NCI-H1092 (cell line): ENCODE data around the gene ZNF521.

ENCODE experiments used
- DNase-seq: peaks from one replicate; lab custom pipeline; 2025; lab: John Stamatoyannopoulos, UW

ZNF521 gene

GRCh38 chr18:25351777-25352628 lies at the start of gene ZNF521:
TSS of gene ZNF521 (minus strand) at chr18:25352166. CDS start at chr18:25350946, 1,220 bp downstream.
- DNase-seq, result peak; percentile 72

- DNase-seq, result no peak
Measured at GRCh38 chr18:25399554-25399953, 47.6 kb upstream of the ZNF521 start.

DNA sequence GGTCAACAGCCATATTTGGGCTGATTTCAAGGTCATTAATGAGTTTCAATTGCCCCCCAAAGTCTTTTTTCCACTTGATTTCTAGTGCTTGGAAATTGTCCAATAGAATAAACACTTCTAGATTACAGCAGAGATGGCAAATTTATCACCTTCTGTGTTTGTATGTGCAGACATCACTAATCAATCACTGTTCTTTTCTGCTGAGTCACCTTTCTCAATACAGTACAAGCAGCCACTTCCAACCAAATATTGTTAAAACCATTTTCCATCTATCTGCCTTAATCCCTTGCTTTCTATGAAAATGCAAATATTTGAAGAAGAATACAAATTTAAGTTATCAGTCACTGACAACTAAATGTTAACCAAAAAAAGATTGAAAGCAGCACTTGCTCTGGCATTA lies 40.2 kb upstream of the ZNF521 start:
- no peak for DNase-seq

DNA sequence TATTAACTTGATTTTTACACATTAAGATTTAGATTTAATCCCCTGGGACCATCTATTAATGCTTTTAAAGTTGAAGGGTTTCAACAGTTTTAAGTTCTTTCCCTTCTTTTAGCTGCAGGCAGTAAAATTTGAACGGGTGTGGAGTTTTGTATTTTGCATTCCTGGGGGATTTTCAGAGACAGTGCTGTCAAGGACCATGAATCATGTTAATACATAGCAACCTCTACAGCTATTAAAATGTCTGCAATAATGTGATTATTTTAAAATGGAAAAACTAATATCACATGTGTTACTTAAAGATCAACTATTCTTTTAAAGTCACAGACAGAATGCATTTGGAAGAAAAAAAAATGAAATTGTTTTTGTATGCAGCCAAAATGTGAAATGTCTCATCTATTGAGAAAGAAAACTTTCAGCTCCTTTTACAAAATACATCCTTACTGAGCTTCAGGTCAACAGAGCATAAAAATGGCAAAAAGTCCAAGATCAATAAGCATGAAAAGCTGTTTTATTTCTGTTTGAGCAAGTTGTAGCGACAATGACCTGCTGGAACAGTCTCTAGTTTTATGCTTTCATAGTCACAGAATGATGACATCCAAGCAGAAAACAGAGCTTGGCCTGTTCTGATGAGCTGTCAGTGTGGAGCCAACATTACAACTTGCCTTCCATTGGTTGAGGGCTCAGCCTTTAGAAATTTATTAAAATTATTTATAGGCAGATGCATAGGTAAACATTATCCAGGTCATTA lies 21.6 kb upstream of the ZNF521 start:
- DNase-seq, result no peak

DNA sequence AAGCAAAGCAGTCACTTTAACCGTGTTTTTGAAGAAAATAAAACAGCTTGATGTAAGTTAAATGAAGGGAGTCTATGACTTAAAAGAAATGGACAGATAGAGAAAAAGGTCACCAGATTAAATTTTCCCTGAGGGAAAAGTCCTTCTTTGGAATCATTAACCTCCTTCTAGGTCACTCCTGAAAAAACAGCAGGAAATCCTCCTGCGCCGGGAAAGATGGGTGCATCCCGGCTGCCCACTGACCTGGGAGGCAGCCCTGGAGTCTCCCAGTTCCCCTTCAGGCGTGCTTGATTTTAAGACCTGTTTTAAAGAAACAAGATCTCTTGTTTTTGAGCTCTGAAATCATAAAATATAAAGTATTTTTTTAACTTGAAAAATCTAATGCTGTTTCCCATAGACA lies 18.4 kb upstream of the ZNF521 start:
- DNase-seq, result no peak

- no peak for DNase-seq
Measured at GRCh38 chr18:25365242-25365641, 13.3 kb upstream of the ZNF521 start.

GRCh38 chr18:25364732-25365131 lies 12.8 kb upstream of the ZNF521 start:
- DNase-seq, result no peak

GRCh38 chr18:25360301-25360899 lies 8.4 kb upstream of the ZNF521 start:
- DNase-seq, result no peak

- no peak for DNase-seq
Measured at GRCh38 chr18:25353080-25353479, 1.1 kb upstream of the ZNF521 start.

GRCh38 chr18:25352629-25353005 lies 651 bp upstream of the ZNF521 start:
- DNase-seq, result no peak

- no peak for DNase-seq
Measured at GRCh38 chr18:25351280-25351775, 638 bp downstream of the ZNF521 start.

GRCh38 chr18:25350489-25351251 lies 1.3 kb downstream of the ZNF521 start:
- DNase-seq, result no peak

DNA sequence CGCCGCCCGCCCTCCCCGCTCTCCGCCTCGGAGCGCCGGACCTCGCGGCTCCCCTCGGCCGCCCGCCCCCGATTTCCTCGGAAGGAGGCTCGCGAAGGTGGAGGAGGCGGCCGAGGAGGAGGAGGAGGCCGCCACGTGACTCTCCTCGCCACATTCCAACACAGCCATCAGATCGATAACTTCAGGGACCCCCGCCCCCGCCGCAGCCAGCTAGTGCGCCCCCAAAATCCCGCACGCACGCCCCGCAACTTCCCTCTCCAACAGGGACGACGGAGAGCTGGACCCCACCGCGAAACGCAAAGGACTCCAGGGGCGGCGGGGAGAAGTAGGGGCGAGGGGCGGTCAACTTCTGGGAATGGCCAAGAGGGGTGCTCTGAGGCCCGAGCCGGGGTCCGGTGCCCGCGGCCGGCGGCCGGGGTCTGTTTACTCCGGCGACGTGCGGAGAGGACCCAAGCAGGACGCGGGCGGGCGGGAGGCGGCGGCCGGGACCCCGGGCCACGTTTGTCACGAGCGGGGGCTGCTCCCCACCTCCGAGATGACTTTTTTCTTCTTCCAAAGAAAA lies 2.0 kb downstream of the ZNF521 start:
- DNase-seq, result no peak

- no peak for DNase-seq
Measured at GRCh38 chr18:25349131-25349925, 2.6 kb downstream of the ZNF521 start.

DNA sequence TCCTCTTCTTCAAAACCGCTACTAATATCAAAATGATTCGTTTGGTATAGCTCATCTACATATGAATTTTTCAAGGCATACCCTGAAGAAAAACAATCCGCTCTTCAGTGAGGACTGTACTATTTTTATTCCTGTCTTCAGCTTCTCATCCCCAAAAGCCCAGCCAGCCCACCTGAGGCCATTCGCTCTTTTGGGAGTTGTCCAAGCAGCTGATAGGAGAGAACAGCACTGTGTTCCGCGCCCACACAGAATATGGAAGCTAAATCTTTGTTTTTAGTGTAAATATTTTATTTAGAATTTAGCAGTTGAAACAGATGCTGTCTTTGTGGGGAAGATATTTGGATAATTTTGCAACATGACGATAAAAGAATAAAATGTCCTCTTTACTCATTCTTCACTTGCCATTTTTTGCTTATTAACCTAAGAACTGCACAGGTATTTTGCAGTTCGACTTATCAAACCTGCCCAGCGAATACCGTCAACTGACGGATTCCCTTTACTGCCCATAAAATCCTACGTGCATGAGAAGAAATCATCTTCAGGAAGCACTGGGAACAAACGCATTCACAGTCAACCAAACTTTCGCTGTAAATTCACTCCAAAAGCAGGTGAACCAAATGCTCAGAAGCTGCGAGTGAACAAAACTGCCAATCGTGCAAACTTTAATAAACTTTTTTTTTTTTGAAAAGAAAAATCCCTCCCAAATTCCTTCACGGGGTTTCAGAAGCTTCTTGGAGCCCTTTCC lies 3.4 kb downstream of the ZNF521 start:
- no peak for DNase-seq

- DNase-seq, result no peak
Measured at GRCh38 chr18:25346561-25346960, 5.4 kb downstream of the ZNF521 start.

DNA sequence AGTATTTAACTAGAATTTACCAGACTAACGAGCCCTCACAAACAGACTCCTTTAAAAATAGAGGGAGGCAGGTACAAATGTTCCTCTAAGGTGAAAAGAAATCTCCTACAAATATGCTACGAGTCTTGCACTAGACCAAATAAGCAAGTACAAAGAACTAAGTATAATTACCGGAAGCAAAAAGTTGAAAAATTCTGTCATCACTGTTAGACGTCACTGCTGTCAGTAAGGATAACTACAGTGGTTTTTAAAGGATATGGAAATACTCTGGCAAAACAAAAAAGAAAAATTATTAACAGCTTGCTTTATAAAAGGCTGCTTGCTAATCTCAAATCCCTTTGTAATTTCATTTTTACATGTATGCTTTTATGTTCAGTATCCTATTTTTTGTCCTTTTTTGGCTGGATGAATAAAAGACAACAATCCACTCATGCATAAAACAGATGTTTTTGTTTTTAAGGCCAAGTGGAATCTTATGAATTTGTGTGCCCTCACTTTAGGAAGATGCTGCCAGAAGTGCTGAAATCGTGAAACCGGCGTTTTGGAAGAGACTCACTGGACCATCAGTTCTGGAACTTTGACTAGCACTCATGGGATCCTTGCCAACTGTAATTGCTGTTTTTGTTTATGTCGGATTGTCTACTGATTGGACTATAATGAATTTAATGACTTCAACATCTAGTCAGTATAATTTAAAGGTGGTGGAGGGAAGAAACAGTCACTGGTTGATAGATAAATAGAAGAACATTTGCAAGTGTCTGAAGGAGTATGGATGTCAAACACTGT lies 6.7 kb downstream of the ZNF521 start:
- no peak for DNase-seq

- no peak for DNase-seq
Measured at GRCh38 chr18:25341831-25342230, 10.1 kb downstream of the ZNF521 start.

DNA sequence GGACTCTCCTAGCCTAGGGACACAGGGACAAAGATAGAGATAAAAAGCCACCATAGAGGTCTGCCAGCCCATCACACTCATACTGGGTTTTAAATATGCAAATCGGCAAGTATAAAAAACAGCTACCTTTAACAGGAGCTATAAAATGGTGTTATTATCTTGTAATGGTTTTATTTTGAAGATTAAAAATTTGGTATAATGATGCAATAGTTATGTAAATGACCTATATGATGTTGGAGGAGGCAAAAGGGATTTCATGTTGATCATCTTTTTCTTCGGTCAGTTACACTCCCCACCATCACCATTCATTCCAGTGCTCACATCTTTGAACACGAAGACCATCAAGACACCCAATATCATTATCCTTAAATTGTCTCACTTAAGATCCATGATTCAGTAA lies 11.2 kb downstream of the ZNF521 start:
- no peak for DNase-seq
